K562 (cell line): Measurements from ENCODE around the gene SPATA31D4. TPM values are rescaled to one million over a fixed set of nuclear protein-coding genes. Genes with fewer than 3 reads are reported as not detected.

ENCODE experiments used
- ATAC-seq: fragments of 200-7000 bp; cut with Tn5 transposase; 3 replicates; pipeline ENCODE4 v1.9.1; 2020; ENCODE audit warnings: moderate library complexity
- BruUV-seq: library from RNA; stranded (reverse); fragments of 400-500 nt; replicated peaks from 2 replicates; lab custom pipeline; 2021; lab: Mats Ljungman, UMichigan
- CTCF ChIA-PET: fragments of 300-600 bp; formaldehyde crosslinking; extraction: SDS; loops from one replicate; lab custom pipeline; 2021; ENCODE audit warnings: low intra/inter-chr PET ratio; lab: Yijun Ruan, JAX
- POLR2A ChIA-PET: fragments of 300-600, 350-650 bp; sonication (Branson Sonifier 250); formaldehyde crosslinking; extraction: SDS; loops from one replicate; lab custom pipeline; 2021; ENCODE audit warnings: antibody characterized with exemption, inconsistent platforms; lab: Yijun Ruan, JAX
- DNase-seq, 4 experiments: peaks; one replicate each; pipeline versions ENCODE4 v3.0.0 to v3.0.0-alpha.2; 2011 to 2018; ENCODE audit warnings: low spot score in 3 of 4, mixed read lengths in 3 of 4; ENCODE audit errors: extremely low read depth in 1 of 4
- FAIRE-seq: peaks from 2 replicates; lab custom pipeline; 2011; peaks lifted over from hg19 to GRCh38; lab: Jason Lieb, UNC
- H2AFZ ChIP-seq: 2 replicates; pipeline ENCODE4 v1.6.0; 2011; ENCODE audit warnings: low read depth, low read length, control low read depth, inconsistent platforms
- H3K27ac ChIP-seq: fragments of 200-600 bp; 3 replicates; pipeline ENCODE4 v1.8.0; 2011; ENCODE audit warnings: low read depth, mild to moderate bottlenecking, control low read depth, inconsistent platforms, low read length, moderate library complexity, mixed read lengths; ENCODE audit errors: extremely low read depth
- H3K27me3 ChIP-seq, 2 experiments: fragments of 300-600 bp in 1 of 2; 2 replicates in 1 of 2; 3 replicates in 1 of 2; pipeline versions ENCODE4 v1.6.0 to v1.8.0; 2011; ENCODE audit warnings: inconsistent platforms in 2 of 2, low read length in 2 of 2, mild to moderate bottlenecking in 1 of 2, mixed read lengths in 1 of 2, moderate library complexity in 1 of 2; ENCODE audit not compliant: control insufficient read depth in 2 of 2, insufficient read depth in 2 of 2
- H3K36me3 ChIP-seq: fragments of 300-600 bp; 3 replicates; pipeline ENCODE4 v1.8.0; 2011; ENCODE audit warnings: mild to moderate bottlenecking, low read length, inconsistent platforms; ENCODE audit not compliant: control insufficient read depth, insufficient read depth
- H3K4me1 ChIP-seq, 2 experiments: fragments of 200-600 bp in 1 of 2; replicated peaks in 1 of 2; 2 replicates in 1 of 2; 3 replicates in 1 of 2; pipeline versions ENCODE4 v1.5.1 to v1.8.0; 2011; ENCODE audit warnings: inconsistent platforms in 2 of 2, low read length in 2 of 2, mild to moderate bottlenecking in 1 of 2, mixed read lengths in 1 of 2, moderate library complexity in 1 of 2; ENCODE audit not compliant: control insufficient read depth in 2 of 2, insufficient read depth in 2 of 2
- H3K4me2 ChIP-seq: 2 replicates; pipeline ENCODE4 v1.6.1; 2011; ENCODE audit warnings: low read length, control low read depth, inconsistent platforms, mixed read lengths; ENCODE audit not compliant: insufficient read depth
- H3K4me3 ChIP-seq: fragments of 200-600 bp; sonication (generic), shearing (Covaris generic); 2 replicates; pipeline ENCODE4 v1.5.1; 2016; ENCODE audit warnings: control low read depth, inconsistent platforms
- H3K79me2 ChIP-seq: fragments of 200-600 bp; 3 replicates; pipeline ENCODE4 v1.8.0; 2011; ENCODE audit warnings: low read length, inconsistent platforms; ENCODE audit not compliant: control insufficient read depth, insufficient read depth
- H3K9ac ChIP-seq, 2 experiments: 2 replicates each; pipeline versions ENCODE4 v1.6.0 to v1.6.1; 2011; ENCODE audit warnings: low read depth in 2 of 2, low read length in 2 of 2, control low read depth in 1 of 2, inconsistent platforms in 1 of 2, mild to moderate bottlenecking in 1 of 2, mixed read lengths in 1 of 2; ENCODE audit not compliant: insufficient read depth in 1 of 2
- H3K9me1 ChIP-seq: one replicate; pipeline ENCODE4 v1.6.0; 2011; ENCODE audit warnings: inconsistent platforms, mild to moderate bottlenecking, low read length, moderate library complexity; ENCODE audit not compliant: control insufficient read depth, insufficient read depth
- H3K9me3 ChIP-seq: replicated peaks from 2 replicates; pipeline ENCODE4 v1.5.1; 2011; ENCODE audit warnings: low read depth, low read length, inconsistent platforms; ENCODE audit not compliant: control insufficient read depth, insufficient read depth
- H4K20me1 ChIP-seq: replicated peaks from 2 replicates; pipeline ENCODE4 v1.6.1; 2011; ENCODE audit warnings: low read length, inconsistent platforms, mixed read lengths; ENCODE audit not compliant: control insufficient read depth, insufficient read depth
- BRD9 ChIP-seq: fragments of 450-650 bp; IDR thresholded peaks from 2 replicates; pipeline ENCODE4 v1.6.1; 2018; ENCODE audit warnings: low read depth; ENCODE audit not compliant: partially characterized antibody
- CHD4 ChIP-seq: fragments of 200-600 bp; sonication (generic); IDR thresholded peaks from 3 replicates; pipeline ENCODE4 v1.6.1; 2012; ENCODE audit warnings: low read depth, mild to moderate bottlenecking, mixed read lengths, low read length, inconsistent platforms; ENCODE audit not compliant: insufficient read depth, insufficient replicate concordance, poor library complexity, severe bottlenecking
- HNRNPUL1 ChIP-seq: fragments of 200-400 bp; formaldehyde crosslinking; IDR thresholded peaks from 2 replicates; pipeline ENCODE4 v1.6.1; 2017; ENCODE audit warnings: low read length
- MAZ ChIP-seq, 2 experiments: fragments of 450-650 bp in 1 of 2; sonication (generic) in 1 of 2; formaldehyde crosslinking; IDR thresholded peaks in 1 of 2; conservative IDR thresholded peaks in 1 of 2; 2 replicates each; pipeline versions ENCODE4 v1.4.0 to v1.5.0; 2020; ENCODE audit warnings: mild to moderate bottlenecking in 1 of 2, missing genetic modification reagents in 1 of 2
- NFIC ChIP-seq: fragments of 450-650 bp; IDR thresholded peaks from 2 replicates; pipeline ENCODE4 v1.6.1; 2017; ENCODE audit warnings: mild to moderate bottlenecking, inconsistent platforms
- UBTF ChIP-seq, 2 experiments: IDR thresholded peaks; 2 replicates each; pipeline ENCODE4 v1.6.1; 2012; ENCODE audit warnings: improper control_type of control experiment in 2 of 2, low read depth in 2 of 2, low read length in 2 of 2, borderline replicate concordance in 1 of 2
- ZKSCAN8 ChIP-seq: fragments of 200-800 bp; sonication (Bioruptor generic); IDR thresholded peaks from 2 replicates; pipeline ENCODE4 v1.6.1; 2016; ENCODE audit warnings: missing genetic modification characterization, missing compliant biosample characterization
- WGBS: fragments of 100-300 bp; shearing (Covaris generic); methylation state at CpG from one replicate; pipeline ENCODE4 v1.1.6; 2016; ENCODE audit warnings: low coverage, mixed read lengths; ENCODE audit not compliant: insufficient coverage; ENCODE audit errors: missing lambda C conversion rate; 5-methylcytosine and 5-hydroxymethylcytosine counted together
- in situ Hi-C: fragments of 300-500 bp; cut with MboI; formaldehyde crosslinking; loops from 4 replicates; pipeline ENCODE4 v1.15.0; 2018; ENCODE audit warnings: inconsistent platforms, mixed read lengths
- intact Hi-C: fragments of 100-400 bp; cut with micrococcal nuclease; formaldehyde crosslinking; loops from 2 replicates; pipeline ENCODE4 v1.14.2; 2022
- polyA plus RNA-seq, 8 experiments: library from polyadenylated mRNA; depleted of rRNA in 4 of 8; stranded (reverse) in 5 of 8; unstranded in 3 of 8; fragments of >200 nt; fragmentation: Nextera tagmentation in 2 of 8; fragmentation: Illumina TruSeq in 1 of 8; extraction: Ambion mirVana in 2 of 8; extraction: Trizol in 1 of 8; gene quantifications; 2 replicates each; pipeline versions ENCODE4 v1.2.1 to v1.2.3, GENCODE V29; 2011 to 2014; ENCODE audit warnings: inconsistent platforms in 1 of 8, missing spikeins in 1 of 8
- total RNA-seq, 7 experiments: library from RNA; depleted of rRNA in 6 of 7; stranded (reverse); fragments of >200 nt in 6 of 7; fragmentation: Illumina TruSeq in 2 of 7; extraction: Trizol in 2 of 7; gene quantifications; 2 replicates each; pipeline versions ENCODE4 v1.2.1 to v1.2.3, GENCODE V29; 2011 to 2021; ENCODE audit warnings: low replicate concordance in 1 of 7
- TF ChIP-seq, protein P1 (sequence below), 2 experiments: fragments of 450-650 bp; conservative IDR thresholded peaks; 2 replicates each; pipeline ENCODE4 v1.6.1; 2017; ENCODE audit warnings: mild to moderate bottlenecking in 2 of 2, moderate library complexity in 2 of 2
- TF ChIP-seq, protein P2 (sequence below), 2 experiments: IDR thresholded peaks in 1 of 2; conservative IDR thresholded peaks in 1 of 2; 2 replicates each; pipeline ENCODE4 v1.6.1; 2016; ENCODE audit warnings: low read depth in 2 of 2, mild to moderate bottlenecking in 1 of 2, missing compliant biosample characterization in 1 of 2, missing genetic modification characterization in 1 of 2, moderate library complexity in 1 of 2

The SPATA31D4 gene
- total and polyA plus RNA-seq, 9 of the 15 experiments (the other 6 are each of a cell fraction or from before 2014, with no cell fraction given) = not detected

- TF ChIP-seq, protein P1, sequence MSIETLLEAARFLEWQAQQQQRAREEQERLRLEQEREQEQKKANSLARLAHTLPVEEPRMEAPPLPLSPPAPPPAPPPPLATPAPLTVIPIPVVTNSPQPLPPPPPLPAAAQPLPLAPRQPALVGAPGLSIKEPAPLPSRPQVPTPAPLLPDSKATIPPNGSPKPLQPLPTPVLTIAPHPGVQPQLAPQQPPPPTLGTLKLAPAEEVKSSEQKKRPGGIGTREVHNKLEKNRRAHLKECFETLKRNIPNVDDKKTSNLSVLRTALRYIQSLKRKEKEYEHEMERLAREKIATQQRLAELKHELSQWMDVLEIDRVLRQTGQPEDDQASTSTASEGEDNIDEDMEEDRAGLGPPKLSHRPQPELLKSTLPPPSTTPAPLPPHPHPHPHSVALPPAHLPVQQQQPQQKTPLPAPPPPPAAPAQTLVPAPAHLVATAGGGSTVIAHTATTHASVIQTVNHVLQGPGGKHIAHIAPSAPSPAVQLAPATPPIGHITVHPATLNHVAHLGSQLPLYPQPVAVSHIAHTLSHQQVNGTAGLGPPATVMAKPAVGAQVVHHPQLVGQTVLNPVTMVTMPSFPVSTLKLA (conservative IDR thresholded peaks at IDR 0.05) = no peak
- TF ChIP-seq ZKSCAN8 (CRISPR knock-in tag) = no peak
Observed at GRCh38 chr9:81878530-81878929, 49.7 kb upstream of the SPATA31D4 start (continued).

- Histone ChIP-seq H3K36me3 (no peaks in the 10 kb centered on the region), H3K27ac (no peak overlapping the region), H3K4me2 (no peak overlapping the region), H3K79me2 (no peaks in the 10 kb centered on the region), H3K9me3 (no peaks in the 10 kb centered on the region), H3K27me3 (no peaks in the 10 kb centered on the region), H3K9me1 (no peaks in the 10 kb centered on the region), H4K20me1 (no peaks in the 10 kb centered on the region), H3K9ac (no peak overlapping the region), H3K4me3 (no peak overlapping the region), H3K4me1 (no peaks in the 10 kb centered on the region), H2AFZ (no peak overlapping the region)
- intact Hi-C loops (no loop called here), in situ Hi-C loops (no loop called here)
- no peak for DNase-seq
- ChIA-PET POLR2A (no interaction called here), CTCF (no interaction called here)
- no TSS peak for BruUV-seq
- WGBS = 0% methylated on average over 4 of the region's 4 CpGs
- no peak for ATAC-seq
- no peak for FAIRE-seq
- TF ChIP-seq, protein P2, sequence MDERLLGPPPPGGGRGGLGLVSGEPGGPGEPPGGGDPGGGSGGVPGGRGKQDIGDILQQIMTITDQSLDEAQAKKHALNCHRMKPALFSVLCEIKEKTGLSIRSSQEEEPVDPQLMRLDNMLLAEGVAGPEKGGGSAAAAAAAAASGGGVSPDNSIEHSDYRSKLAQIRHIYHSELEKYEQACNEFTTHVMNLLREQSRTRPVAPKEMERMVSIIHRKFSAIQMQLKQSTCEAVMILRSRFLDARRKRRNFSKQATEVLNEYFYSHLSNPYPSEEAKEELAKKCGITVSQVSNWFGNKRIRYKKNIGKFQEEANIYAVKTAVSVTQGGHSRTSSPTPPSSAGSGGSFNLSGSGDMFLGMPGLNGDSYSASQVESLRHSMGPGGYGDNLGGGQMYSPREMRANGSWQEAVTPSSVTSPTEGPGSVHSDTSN (CRISPR knock-in tag; IDR thresholded peaks at IDR 0.05; ENCODE audit: low read depth) = no peak
- TF ChIP-seq, protein P2 (tag; conservative IDR thresholded peaks at IDR 0.05; ENCODE audit: low read depth) = no peak
- TF ChIP-seq BRD9 = no peak
- no peak for TF ChIP-seq HNRNPUL1
- no peak for TF ChIP-seq UBTF (IDR thresholded peaks at IDR 0.05; ENCODE audit: borderline replicate concordance in 1 of 2, low read depth in 2 of 2, low read length in 2 of 2)
- no peak for TF ChIP-seq CHD4
- no peak for TF ChIP-seq MAZ (CRISPR knock-in tag; conservative IDR thresholded peaks at IDR 0.05 in 1 of 2, IDR thresholded peaks at IDR 0.05 in 1 of 2)
- no peak for TF ChIP-seq NFIC
Observed at GRCh38 chr9:81879501-81879916, 48.7 kb upstream of the SPATA31D4 start.
